WTC11 (cell line): ENCODE results near the gene MRPL24. TPM values are rescaled to one million over a fixed set of nuclear protein-coding genes. Genes with fewer than 3 reads are reported as not detected.

Experiments
- ATAC-seq: fragments of 200-7000 bp; cut with Tn5 transposase; 2 replicates; pipeline ENCODE4 v1.10.0; 2021; ENCODE audit warnings: mild to moderate bottlenecking, moderate library complexity
- CTCF ChIA-PET: fragments of 300-600 bp; sonication (Branson Sonifier 250); formaldehyde crosslinking; loops from one replicate; lab custom pipeline; 2021; ENCODE audit warnings: antibody characterized with exemption; lab: Charles Lee
- POLR2A ChIA-PET: fragments of 350-600 bp; sonication (Branson Sonifier 250); formaldehyde crosslinking; loops from one replicate; lab custom pipeline; 2021; ENCODE audit warnings: antibody characterized with exemption; lab: Charles Lee
- DNase-seq: peaks from one replicate; pipeline ENCODE4 v3.0.0; 2021; ENCODE audit warnings: low spot score
- H3K27ac Mint-ChIP-seq: 2 replicates; pipeline ENCODE4 v1.8.0; 2021; ENCODE audit warnings: mixed read lengths
- H3K27me3 Mint-ChIP-seq: 2 replicates; pipeline ENCODE4 v1.8.0; 2021; ENCODE audit warnings: low read depth, mild to moderate bottlenecking, moderate library complexity, mixed read lengths
- H3K36me3 Mint-ChIP-seq: 2 replicates; pipeline ENCODE4 v1.8.0; 2021; ENCODE audit warnings: mixed read lengths
- H3K4me1 Mint-ChIP-seq: 2 replicates; pipeline ENCODE4 v1.8.0; 2022; ENCODE audit warnings: mixed read lengths
- H3K4me3 Mint-ChIP-seq: 2 replicates; pipeline ENCODE4 v1.8.0; 2021; ENCODE audit warnings: mild to moderate bottlenecking, moderate library complexity, mixed read lengths
- H3K9me3 Mint-ChIP-seq: 2 replicates; pipeline ENCODE4 v1.8.0; 2021; ENCODE audit warnings: mixed read lengths
- ETV6 ChIP-seq: sonication (generic); formaldehyde crosslinking; IDR thresholded peaks from 2 replicates; pipeline ENCODE4 v1.8.1; 2022; ENCODE audit warnings: mild to moderate bottlenecking, missing genetic modification reagents
- GABPB1 ChIP-seq: sonication (generic); formaldehyde crosslinking; IDR thresholded peaks from 2 replicates; pipeline ENCODE4 v1.8.1; 2023; ENCODE audit warnings: mild to moderate bottlenecking, missing genetic modification reagents
- MYBL2 ChIP-seq: sonication (generic); formaldehyde crosslinking; IDR thresholded peaks from 2 replicates; pipeline ENCODE4 v1.8.1; 2023; ENCODE audit warnings: mild to moderate bottlenecking, moderate library complexity, missing genetic modification reagents
- NFE2L1 ChIP-seq: sonication (generic); formaldehyde crosslinking; IDR thresholded peaks from 2 replicates; pipeline ENCODE4 v1.8.1; 2023; ENCODE audit warnings: missing genetic modification reagents
- NFYB ChIP-seq: sonication (generic); formaldehyde crosslinking; conservative IDR thresholded peaks from 2 replicates; pipeline ENCODE4 v1.8.0; 2022; ENCODE audit warnings: low read depth, missing genetic modification reagents
- USF1 ChIP-seq: sonication (generic); formaldehyde crosslinking; IDR thresholded peaks from 2 replicates; pipeline ENCODE4 v1.8.0; 2022; ENCODE audit warnings: mild to moderate bottlenecking, missing genetic modification reagents
- ZBTB21 ChIP-seq: sonication (generic); formaldehyde crosslinking; IDR thresholded peaks from 2 replicates; pipeline ENCODE4 v1.8.1; 2023; ENCODE audit warnings: mild to moderate bottlenecking, missing genetic modification reagents, borderline replicate concordance
- ZNF121 ChIP-seq: sonication (generic); formaldehyde crosslinking; IDR thresholded peaks from 2 replicates; pipeline ENCODE4 v1.8.0; 2023; ENCODE audit warnings: missing genetic modification reagents
- ZNF219 ChIP-seq: sonication (generic); formaldehyde crosslinking; IDR thresholded peaks from 2 replicates; pipeline ENCODE4 v1.8.0; 2023; ENCODE audit warnings: missing genetic modification reagents, mild to moderate bottlenecking, borderline replicate concordance
- total RNA-seq: library from RNA; stranded (reverse); gene quantifications from 3 replicates; pipeline ENCODE4 v1.2.3, GENCODE V29; 2021
- TF ChIP-seq, protein P1 (sequence below): sonication (generic); formaldehyde crosslinking; IDR thresholded peaks from 2 replicates; pipeline ENCODE4 v1.8.1; 2023; ENCODE audit warnings: mild to moderate bottlenecking, missing genetic modification reagents, borderline replicate concordance
- TF ChIP-seq, protein P2 (sequence below): fragments of 250-450 bp; sonication (Bioruptor Pico); IDR thresholded peaks from 2 replicates; pipeline ENCODE4 v1.9.0; 2021; ENCODE audit warnings: mild to moderate bottlenecking, borderline replicate concordance

Gene MRPL24
- total RNA-seq, 1 experiment from 2014 or later, result 35.2 TPM

DNA sequence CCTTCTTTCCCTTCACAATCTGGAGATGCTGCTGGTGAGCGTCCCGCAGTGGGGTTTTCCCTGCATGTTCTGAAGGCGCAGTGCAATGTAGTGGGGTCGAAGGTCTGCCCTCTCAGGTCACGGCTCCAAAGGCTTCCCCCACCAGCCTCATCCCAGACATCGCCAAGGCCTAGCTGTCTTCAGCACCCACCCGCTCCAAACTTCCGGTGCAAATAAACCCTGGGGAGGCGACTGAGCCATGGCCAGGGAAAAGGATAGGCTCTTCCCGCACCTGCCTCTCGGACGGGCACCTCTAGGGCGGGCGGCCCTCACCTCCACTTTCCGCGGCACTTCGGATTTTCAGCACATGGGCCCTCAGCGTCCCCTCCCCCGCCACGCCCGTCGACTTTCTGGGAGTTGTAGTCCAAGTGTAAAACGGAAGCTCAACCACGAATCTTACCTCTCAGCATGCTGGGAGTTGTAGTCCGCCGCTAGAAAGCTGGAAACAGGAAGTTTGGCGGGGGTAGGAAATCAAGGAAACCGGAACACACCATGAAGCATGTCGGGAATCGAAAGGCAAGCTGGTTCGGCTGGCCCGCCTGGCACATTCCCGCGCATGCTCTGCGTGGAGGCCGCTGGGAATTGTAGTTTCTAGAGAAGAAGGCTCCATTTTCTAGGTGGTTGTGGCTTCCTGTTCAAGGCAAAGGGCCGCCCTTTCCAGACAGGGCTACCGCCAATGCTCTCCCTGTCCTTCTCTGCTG is at the start of gene MRPL24 (continued):
- TF ChIP-seq, protein P1, sequence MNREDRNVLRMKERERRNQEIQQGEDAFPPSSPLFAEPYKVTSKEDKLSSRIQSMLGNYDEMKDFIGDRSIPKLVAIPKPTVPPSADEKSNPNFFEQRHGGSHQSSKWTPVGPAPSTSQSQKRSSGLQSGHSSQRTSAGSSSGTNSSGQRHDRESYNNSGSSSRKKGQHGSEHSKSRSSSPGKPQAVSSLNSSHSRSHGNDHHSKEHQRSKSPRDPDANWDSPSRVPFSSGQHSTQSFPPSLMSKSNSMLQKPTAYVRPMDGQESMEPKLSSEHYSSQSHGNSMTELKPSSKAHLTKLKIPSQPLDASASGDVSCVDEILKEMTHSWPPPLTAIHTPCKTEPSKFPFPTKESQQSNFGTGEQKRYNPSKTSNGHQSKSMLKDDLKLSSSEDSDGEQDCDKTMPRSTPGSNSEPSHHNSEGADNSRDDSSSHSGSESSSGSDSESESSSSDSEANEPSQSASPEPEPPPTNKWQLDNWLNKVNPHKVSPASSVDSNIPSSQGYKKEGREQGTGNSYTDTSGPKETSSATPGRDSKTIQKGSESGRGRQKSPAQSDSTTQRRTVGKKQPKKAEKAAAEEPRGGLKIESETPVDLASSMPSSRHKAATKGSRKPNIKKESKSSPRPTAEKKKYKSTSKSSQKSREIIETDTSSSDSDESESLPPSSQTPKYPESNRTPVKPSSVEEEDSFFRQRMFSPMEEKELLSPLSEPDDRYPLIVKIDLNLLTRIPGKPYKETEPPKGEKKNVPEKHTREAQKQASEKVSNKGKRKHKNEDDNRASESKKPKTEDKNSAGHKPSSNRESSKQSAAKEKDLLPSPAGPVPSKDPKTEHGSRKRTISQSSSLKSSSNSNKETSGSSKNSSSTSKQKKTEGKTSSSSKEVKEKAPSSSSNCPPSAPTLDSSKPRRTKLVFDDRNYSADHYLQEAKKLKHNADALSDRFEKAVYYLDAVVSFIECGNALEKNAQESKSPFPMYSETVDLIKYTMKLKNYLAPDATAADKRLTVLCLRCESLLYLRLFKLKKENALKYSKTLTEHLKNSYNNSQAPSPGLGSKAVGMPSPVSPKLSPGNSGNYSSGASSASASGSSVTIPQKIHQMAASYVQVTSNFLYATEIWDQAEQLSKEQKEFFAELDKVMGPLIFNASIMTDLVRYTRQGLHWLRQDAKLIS, result no peak
- TF ChIP-seq GABPB1 (CRISPR knock-in tag) (peak; percentile 86), USF1 (CRISPR knock-in tag) (peak; percentile 23), MYBL2 (CRISPR knock-in tag) (peak; percentile 76; the same call in 1 of the 2 replicates), ETV6 (CRISPR knock-in tag) (peak; percentile 98)

DNA sequence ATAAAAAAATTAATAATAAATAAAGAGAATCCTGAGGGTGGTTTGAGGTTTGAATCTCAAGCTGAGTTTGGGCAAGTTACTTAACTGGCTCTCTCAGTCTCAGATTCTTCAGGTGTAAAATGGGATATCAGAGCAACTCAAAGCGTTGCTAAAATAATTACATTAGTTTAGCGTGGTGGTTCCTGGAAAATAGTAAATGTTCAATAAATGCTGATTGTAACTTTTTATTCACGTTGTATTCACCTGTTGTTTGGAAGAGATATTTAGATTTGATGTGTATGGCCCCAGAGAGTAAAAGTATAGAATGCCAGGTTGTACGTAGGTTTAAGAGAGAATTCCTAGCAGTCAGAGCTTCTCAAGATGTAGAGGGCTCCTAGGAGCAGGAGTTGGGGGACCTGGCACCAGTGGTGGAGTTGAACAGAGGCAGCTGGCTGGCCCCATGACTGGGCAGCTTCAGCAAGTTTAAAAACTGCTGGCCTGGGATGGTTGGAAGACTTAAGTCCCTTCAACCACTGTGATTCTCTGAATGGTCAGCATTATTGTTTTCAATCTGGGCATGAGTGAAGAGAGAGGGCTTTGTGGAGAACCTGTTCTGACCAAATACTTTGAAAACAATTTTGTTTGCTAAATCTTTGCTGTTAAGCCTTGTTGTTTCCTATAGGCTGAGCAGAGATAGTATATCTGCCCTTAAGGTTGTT is 48.9 kb upstream of the MRPL24 start:
- peaks cover 63% of the 10 kb centered on the region for H3K36me3 Mint-ChIP-seq
- no peak for TF ChIP-seq NFE2L1 (CRISPR knock-in tag)
- no peak for TF ChIP-seq ZBTB21 (CRISPR knock-in tag)
- no peak for TF ChIP-seq ZNF121
- no peak for TF ChIP-seq ZNF219 (CRISPR knock-in tag)
- no peak for TF ChIP-seq NFYB (CRISPR knock-in tag)
- TF ChIP-seq MYBL2 (CRISPR knock-in tag), result no peak
- TF ChIP-seq, all 79 proteins: peak for 0
- Mint-ChIP-seq H3K27me3 (no peaks in the 10 kb centered on the region), H3K9me3 (no peaks in the 10 kb centered on the region), H3K27ac (no peak overlapping the region), H3K4me1 (no peaks in the 10 kb centered on the region), H3K4me3 (no peak overlapping the region)
- ChIA-PET POLR2A (no interaction called here), CTCF (interaction anchor here (1.3 kb wide), 1 partner anchor 64 kb away, joined by 4 read pairs; no protein-coding TSS in a partner anchor)
- ATAC-seq (no peak), DNase-seq (no peak)

GRCh38 chr1:156788136-156788535 is 47.2 kb upstream of the MRPL24 start:
- H3K4me1 Mint-ChIP-seq, result no peaks in the 10 kb centered on the region
- POLR2A ChIA-PET, result no interaction called here

More at GRCh38 chr1:156788136-156788535, 47.2 kb upstream of the MRPL24 start:
- Mint-ChIP-seq H3K4me3 (no peak overlapping the region), H3K9me3 (no peaks in the 10 kb centered on the region), H3K36me3 (peaks cover 59% of the 10 kb centered on the region), H3K27ac (no peak overlapping the region; the same call in 1 of the 2 replicates), H3K27me3 (no peaks in the 10 kb centered on the region)
- TF ChIP-seq, protein P2, sequence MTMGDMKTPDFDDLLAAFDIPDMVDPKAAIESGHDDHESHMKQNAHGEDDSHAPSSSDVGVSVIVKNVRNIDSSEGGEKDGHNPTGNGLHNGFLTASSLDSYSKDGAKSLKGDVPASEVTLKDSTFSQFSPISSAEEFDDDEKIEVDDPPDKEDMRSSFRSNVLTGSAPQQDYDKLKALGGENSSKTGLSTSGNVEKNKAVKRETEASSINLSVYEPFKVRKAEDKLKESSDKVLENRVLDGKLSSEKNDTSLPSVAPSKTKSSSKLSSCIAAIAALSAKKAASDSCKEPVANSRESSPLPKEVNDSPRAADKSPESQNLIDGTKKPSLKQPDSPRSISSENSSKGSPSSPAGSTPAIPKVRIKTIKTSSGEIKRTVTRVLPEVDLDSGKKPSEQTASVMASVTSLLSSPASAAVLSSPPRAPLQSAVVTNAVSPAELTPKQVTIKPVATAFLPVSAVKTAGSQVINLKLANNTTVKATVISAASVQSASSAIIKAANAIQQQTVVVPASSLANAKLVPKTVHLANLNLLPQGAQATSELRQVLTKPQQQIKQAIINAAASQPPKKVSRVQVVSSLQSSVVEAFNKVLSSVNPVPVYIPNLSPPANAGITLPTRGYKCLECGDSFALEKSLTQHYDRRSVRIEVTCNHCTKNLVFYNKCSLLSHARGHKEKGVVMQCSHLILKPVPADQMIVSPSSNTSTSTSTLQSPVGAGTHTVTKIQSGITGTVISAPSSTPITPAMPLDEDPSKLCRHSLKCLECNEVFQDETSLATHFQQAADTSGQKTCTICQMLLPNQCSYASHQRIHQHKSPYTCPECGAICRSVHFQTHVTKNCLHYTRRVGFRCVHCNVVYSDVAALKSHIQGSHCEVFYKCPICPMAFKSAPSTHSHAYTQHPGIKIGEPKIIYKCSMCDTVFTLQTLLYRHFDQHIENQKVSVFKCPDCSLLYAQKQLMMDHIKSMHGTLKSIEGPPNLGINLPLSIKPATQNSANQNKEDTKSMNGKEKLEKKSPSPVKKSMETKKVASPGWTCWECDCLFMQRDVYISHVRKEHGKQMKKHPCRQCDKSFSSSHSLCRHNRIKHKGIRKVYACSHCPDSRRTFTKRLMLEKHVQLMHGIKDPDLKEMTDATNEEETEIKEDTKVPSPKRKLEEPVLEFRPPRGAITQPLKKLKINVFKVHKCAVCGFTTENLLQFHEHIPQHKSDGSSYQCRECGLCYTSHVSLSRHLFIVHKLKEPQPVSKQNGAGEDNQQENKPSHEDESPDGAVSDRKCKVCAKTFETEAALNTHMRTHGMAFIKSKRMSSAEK, result no peak
- no peak for ATAC-seq
- CTCF ChIA-PET, result interaction anchor here (0.6 to 1.4 kb wide), 3 partner anchors 62 to 99 kb away, joined by 3 to 6 read pairs (median 5); no protein-coding TSS in a partner anchor
- no peak for DNase-seq
